A549 (cell line): Measurements from ENCODE around the gene KIAA0513. TPM values are rescaled to one million over a fixed set of nuclear protein-coding genes. Genes with fewer than 3 reads are reported as not detected.

Experiments used
- ATAC-seq, 2 experiments: fragments of 200-7000 bp in 1 of 2; fragments of >200 bp in 1 of 2; cut with Nextera tagmentation in 1 of 2; cut with Tn5 transposase in 1 of 2; 3 replicates each; pipeline versions ENCODE4 v1.8.0 to v1.9.1; 2018 to 2020; ENCODE audit warnings: mild to moderate bottlenecking in 1 of 2, moderate library complexity in 1 of 2
- CTCF ChIA-PET: fragments of 300-600 bp; sonication (Branson Sonifier 250); formaldehyde crosslinking; extraction: SDS; loops from one replicate; lab custom pipeline; 2021; ENCODE audit warnings: antibody characterized with exemption, inconsistent platforms; lab: Yijun Ruan, JAX
- POLR2A ChIA-PET: fragments of 350-600 bp; formaldehyde crosslinking; extraction: SDS; loops from one replicate; lab custom pipeline; 2021; ENCODE audit warnings: antibody characterized with exemption, inconsistent platforms; lab: Yijun Ruan, JAX
- DNase-seq, 2 experiments: peaks; one replicate each; pipeline versions ENCODE4 v3.0.0 to v3.0.0-alpha.2; 2011 to 2016; ENCODE audit warnings: low read depth in 1 of 2, low spot score in 1 of 2
- FAIRE-seq: peaks from 2 replicates; lab custom pipeline; 2011; peaks lifted over from hg19 to GRCh38; lab: Jason Lieb, UNC
- H3K27ac ChIP-seq, 2 experiments: fragments of >200 bp; sonication (Bioruptor Twin); formaldehyde crosslinking; 3 replicates each; pipeline ENCODE4 v1.5.1; 2016 to 2017
- H3K4me1 ChIP-seq: fragments of >200 bp; sonication (Bioruptor Twin); formaldehyde crosslinking; 3 replicates; pipeline ENCODE4 v1.6.1; 2016
- H3K4me2 ChIP-seq: fragments of >200 bp; sonication (Bioruptor Twin); formaldehyde crosslinking; 3 replicates; pipeline ENCODE4 v1.6.1; 2016
- H3K4me3 ChIP-seq: fragments of >200 bp; sonication (Bioruptor Twin); formaldehyde crosslinking; 3 replicates; pipeline ENCODE4 v1.5.1; 2016
- H3K9me3 ChIP-seq: fragments of >200 bp; sonication (Bioruptor Twin); formaldehyde crosslinking; 3 replicates; pipeline ENCODE4 v1.6.1; 2016
- EP300 ChIP-seq, 2 experiments: fragments of >200 bp; sonication (Bioruptor Twin); formaldehyde crosslinking; IDR thresholded peaks; 2 replicates in 1 of 2; 3 replicates in 1 of 2; pipeline ENCODE4 v1.6.1; 2016 to 2017
- FOSL2 ChIP-seq, 2 experiments: fragments of 450-650 bp in 1 of 2; fragments of >200 bp in 1 of 2; sonication (Bioruptor Twin) in 1 of 2; formaldehyde crosslinking; IDR thresholded peaks; 2 replicates each; pipeline versions ENCODE4 v1.5.0 to v1.6.1; 2016 to 2020; ENCODE audit warnings: mild to moderate bottlenecking in 1 of 2, moderate library complexity in 1 of 2
- HDAC2 ChIP-seq: fragments of 200-600 bp; sonication (generic); IDR thresholded peaks from 2 replicates; pipeline ENCODE4 v1.6.1; 2016
- MAFK ChIP-seq: fragments of 450-650 bp; IDR thresholded peaks from 2 replicates; pipeline ENCODE4 v1.6.1; 2014; ENCODE audit not compliant: partially characterized antibody
- RAD21 ChIP-seq, 2 experiments: fragments of >200 bp in 1 of 2; sonication (Bioruptor Twin) in 1 of 2; formaldehyde crosslinking in 1 of 2; IDR thresholded peaks in 1 of 2; conservative IDR thresholded peaks in 1 of 2; 2 replicates in 1 of 2; 3 replicates in 1 of 2; pipeline ENCODE4 v1.6.1; 2012 to 2018; ENCODE audit warnings: inconsistent platforms in 1 of 2
- SMC3 ChIP-seq: fragments of >200 bp; sonication (Bioruptor Twin); formaldehyde crosslinking; IDR thresholded peaks from 3 replicates; pipeline ENCODE4 v1.6.1; 2018; ENCODE audit warnings: inconsistent platforms
- ZSCAN20 ChIP-seq: fragments of 250-450 bp; sonication (Bioruptor Pico); IDR thresholded peaks from 2 replicates; pipeline ENCODE4 v1.8.0; 2022; ENCODE audit warnings: mild to moderate bottlenecking, moderate library complexity
- WGBS: methylation state at CpG from one replicate; pipeline ENCODE4 v1.1.6; 2017; ENCODE audit errors: missing lambda C conversion rate; 5-methylcytosine and 5-hydroxymethylcytosine counted together
- polyA plus RNA-seq, 4 experiments: library from polyadenylated mRNA; depleted of rRNA in 3 of 4; stranded (reverse); fragments of >200 nt; fragmentation: RNase III in 1 of 4; extraction: RNeasy Plus Mini Kit Qiagen cat#74134 plus additional on column Dnase treatment in 1 of 4; gene quantifications; 2 replicates in 3 of 4; 3 replicates in 1 of 4; pipeline ENCODE4 v1.2.3, GENCODE V29; 2011 to 2017
- TF ChIP-seq, protein P1 (sequence below): fragments of 250-450 bp; sonication (Bioruptor Pico); IDR thresholded peaks from 2 replicates; pipeline ENCODE4 v1.5.0; 2020; ENCODE audit warnings: low read depth, mild to moderate bottlenecking, moderate library complexity
- TF ChIP-seq, protein P2 (sequence below): fragments of 200-600 bp; sonication (generic); IDR thresholded peaks from 2 replicates; pipeline ENCODE4 v1.6.1; 2016; ENCODE audit warnings: antibody characterized with exemption, mild to moderate bottlenecking, moderate library complexity
- TF ChIP-seq, protein P3 (sequence below): fragments of >200 bp; sonication (Bioruptor Twin); formaldehyde crosslinking; IDR thresholded peaks from 3 replicates; pipeline ENCODE4 v1.6.1; 2016
- TF ChIP-seq, protein P4 (sequence below): fragments of >200 bp; sonication (Bioruptor Twin); formaldehyde crosslinking; IDR thresholded peaks from 3 replicates; pipeline ENCODE4 v1.5.1; 2016
- TF ChIP-seq, protein P5 (sequence below): fragments of 450-650 bp; IDR thresholded peaks from 2 replicates; pipeline ENCODE4 v1.6.1; 2014; ENCODE audit warnings: antibody characterized with exemption

KIAA0513 gene
- polyA plus RNA-seq, 2 of the 4 experiments (the other 2 are of a cell fraction), result 1.8 TPM

DNA sequence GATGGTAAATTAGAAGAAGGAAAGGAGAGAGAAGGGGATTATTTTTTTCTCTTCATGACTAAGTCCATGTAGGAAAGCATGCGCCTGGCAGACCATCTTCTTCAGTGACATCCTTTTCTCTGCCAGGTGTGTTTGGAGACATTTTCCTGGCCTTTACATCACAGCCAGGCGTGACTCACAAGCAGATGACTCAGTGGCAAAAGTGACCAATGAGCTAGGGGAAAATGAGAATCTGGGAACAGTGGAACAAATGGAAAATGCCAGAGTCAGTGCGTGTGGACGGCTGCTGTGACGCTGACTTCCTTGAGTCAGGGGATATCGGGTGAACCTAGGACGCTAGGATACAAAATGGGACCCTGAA, 9.4 kb downstream of the KIAA0513 start:
- TF ChIP-seq HDAC2 (no peak), FOSL2 (IDR thresholded peaks at IDR 0.05) (no peak), FOSL2 (CRISPR knock-in tag; IDR thresholded peaks at IDR 0.05) (peak; percentile 64)
- peak in 1 of 2 experiments; percentile 49 for DNase-seq
- WGBS, result 40% methylated on average over 7 of the region's 7 CpGs
- POLR2A ChIA-PET, result interaction anchor here (0.6 kb wide), 1 partner anchor 22 kb away, joined by 3 read pairs; no protein-coding TSS in a partner anchor
- CTCF ChIA-PET, result interaction anchor here (2.6 kb wide), 1 partner anchor 50 kb away, joined by 9 read pairs; no protein-coding TSS in a partner anchor
- Histone ChIP-seq H3K4me1 (peaks cover 11% of the 10 kb centered on the region; the same call in 2 of the 3 replicates), H3K4me3 (no peak overlapping the region), H3K4me2 (0 out of 3 replicates have a peak overlapping the region, but pooled peaks have one; percentile 13), H3K27ac (no peak overlapping the region), H3K9me3 (no peaks in the 10 kb centered on the region)
- FAIRE-seq, result no peak
- ATAC-seq, result peak; percentile 46 to 51; a peak in 4 of 6 replicates

DNA sequence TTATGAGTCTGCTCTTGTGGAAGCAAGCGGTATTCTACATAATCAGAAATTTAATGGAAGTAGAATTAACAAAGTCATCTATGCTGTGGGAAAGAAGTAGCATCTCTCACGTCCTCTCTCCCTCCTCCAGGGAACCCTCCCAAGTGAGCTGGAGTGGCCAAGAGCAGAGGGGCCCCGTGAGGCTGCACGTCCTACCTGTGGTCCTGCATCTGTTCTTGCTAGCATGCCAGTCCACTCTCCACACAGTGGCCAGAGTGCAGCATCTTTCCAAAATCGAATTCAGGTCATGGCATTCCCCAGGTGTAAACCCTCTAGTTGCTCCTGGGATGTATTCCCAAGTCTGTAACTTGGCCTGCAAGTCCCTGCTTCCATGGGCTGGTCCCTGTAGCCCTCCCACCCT, 10.1 kb downstream of the KIAA0513 start:
- Histone ChIP-seq H3K27ac (no peak overlapping the region), H3K9me3 (no peaks in the 10 kb centered on the region), H3K4me3 (no peak overlapping the region), H3K4me1 (peaks cover 11% of the 10 kb centered on the region; the same call in 2 of the 3 replicates), H3K4me2 (no peak overlapping the region)
- ATAC-seq (no peak), DNase-seq (no peak), FAIRE-seq (no peak)
- ChIA-PET POLR2A (no interaction called here), CTCF (interaction anchor here (2.6 kb wide), 1 partner anchor 49 kb away, joined by 9 read pairs; no protein-coding TSS in a partner anchor)
- WGBS, result 55% methylated on average over 5 of the region's 5 CpGs
- TF ChIP-seq, protein P1, sequence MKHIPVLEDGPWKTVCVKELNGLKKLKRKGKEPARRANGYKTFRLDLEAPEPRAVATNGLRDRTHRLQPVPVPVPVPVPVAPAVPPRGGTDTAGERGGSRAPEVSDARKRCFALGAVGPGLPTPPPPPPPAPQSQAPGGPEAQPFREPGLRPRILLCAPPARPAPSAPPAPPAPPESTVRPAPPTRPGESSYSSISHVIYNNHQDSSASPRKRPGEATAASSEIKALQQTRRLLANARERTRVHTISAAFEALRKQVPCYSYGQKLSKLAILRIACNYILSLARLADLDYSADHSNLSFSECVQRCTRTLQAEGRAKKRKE (CRISPR knock-in tag), result no peak
- TF ChIP-seq, protein P2, sequence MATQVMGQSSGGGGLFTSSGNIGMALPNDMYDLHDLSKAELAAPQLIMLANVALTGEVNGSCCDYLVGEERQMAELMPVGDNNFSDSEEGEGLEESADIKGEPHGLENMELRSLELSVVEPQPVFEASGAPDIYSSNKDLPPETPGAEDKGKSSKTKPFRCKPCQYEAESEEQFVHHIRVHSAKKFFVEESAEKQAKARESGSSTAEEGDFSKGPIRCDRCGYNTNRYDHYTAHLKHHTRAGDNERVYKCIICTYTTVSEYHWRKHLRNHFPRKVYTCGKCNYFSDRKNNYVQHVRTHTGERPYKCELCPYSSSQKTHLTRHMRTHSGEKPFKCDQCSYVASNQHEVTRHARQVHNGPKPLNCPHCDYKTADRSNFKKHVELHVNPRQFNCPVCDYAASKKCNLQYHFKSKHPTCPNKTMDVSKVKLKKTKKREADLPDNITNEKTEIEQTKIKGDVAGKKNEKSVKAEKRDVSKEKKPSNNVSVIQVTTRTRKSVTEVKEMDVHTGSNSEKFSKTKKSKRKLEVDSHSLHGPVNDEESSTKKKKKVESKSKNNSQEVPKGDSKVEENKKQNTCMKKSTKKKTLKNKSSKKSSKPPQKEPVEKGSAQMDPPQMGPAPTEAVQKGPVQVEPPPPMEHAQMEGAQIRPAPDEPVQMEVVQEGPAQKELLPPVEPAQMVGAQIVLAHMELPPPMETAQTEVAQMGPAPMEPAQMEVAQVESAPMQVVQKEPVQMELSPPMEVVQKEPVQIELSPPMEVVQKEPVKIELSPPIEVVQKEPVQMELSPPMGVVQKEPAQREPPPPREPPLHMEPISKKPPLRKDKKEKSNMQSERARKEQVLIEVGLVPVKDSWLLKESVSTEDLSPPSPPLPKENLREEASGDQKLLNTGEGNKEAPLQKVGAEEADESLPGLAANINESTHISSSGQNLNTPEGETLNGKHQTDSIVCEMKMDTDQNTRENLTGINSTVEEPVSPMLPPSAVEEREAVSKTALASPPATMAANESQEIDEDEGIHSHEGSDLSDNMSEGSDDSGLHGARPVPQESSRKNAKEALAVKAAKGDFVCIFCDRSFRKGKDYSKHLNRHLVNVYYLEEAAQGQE, result no peak
- TF ChIP-seq, protein P3, sequence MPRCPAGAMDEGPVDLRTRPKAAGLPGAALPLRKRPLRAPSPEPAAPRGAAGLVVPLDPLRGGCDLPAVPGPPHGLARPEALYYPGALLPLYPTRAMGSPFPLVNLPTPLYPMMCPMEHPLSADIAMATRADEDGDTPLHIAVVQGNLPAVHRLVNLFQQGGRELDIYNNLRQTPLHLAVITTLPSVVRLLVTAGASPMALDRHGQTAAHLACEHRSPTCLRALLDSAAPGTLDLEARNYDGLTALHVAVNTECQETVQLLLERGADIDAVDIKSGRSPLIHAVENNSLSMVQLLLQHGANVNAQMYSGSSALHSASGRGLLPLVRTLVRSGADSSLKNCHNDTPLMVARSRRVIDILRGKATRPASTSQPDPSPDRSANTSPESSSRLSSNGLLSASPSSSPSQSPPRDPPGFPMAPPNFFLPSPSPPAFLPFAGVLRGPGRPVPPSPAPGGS, result no peak
- no peak for TF ChIP-seq EP300 (IDR thresholded peaks at IDR 0.05)

DNA sequence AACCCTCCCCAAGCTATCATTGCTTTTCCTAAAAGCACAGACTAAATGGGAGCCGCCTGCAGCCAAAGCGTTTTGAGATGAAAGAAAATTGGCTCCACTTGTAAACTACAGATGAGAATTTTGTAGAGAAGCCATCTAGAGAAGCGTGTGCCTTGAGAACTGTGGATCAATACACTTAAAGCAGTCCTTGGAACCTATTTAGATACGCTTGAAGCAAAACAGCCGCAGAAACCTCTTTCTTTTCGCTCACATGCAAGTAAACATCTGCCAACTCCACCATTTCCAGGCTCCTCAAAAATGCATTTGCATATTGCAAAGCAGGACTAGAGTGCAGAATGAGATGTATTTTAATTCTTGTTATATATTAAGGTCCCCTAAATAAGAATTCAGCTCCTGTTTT, 13.1 kb downstream of the KIAA0513 start:
- TF ChIP-seq RAD21 (conservative IDR thresholded peaks at IDR 0.05 in 1 of 2, IDR thresholded peaks at IDR 0.05 in 1 of 2) (no peak), SMC3 (no peak), ZSCAN20 (no peak), MAFK (no peak)
- TF ChIP-seq, protein P4, sequence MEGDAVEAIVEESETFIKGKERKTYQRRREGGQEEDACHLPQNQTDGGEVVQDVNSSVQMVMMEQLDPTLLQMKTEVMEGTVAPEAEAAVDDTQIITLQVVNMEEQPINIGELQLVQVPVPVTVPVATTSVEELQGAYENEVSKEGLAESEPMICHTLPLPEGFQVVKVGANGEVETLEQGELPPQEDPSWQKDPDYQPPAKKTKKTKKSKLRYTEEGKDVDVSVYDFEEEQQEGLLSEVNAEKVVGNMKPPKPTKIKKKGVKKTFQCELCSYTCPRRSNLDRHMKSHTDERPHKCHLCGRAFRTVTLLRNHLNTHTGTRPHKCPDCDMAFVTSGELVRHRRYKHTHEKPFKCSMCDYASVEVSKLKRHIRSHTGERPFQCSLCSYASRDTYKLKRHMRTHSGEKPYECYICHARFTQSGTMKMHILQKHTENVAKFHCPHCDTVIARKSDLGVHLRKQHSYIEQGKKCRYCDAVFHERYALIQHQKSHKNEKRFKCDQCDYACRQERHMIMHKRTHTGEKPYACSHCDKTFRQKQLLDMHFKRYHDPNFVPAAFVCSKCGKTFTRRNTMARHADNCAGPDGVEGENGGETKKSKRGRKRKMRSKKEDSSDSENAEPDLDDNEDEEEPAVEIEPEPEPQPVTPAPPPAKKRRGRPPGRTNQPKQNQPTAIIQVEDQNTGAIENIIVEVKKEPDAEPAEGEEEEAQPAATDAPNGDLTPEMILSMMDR, result no peak
- TF ChIP-seq, protein P5, sequence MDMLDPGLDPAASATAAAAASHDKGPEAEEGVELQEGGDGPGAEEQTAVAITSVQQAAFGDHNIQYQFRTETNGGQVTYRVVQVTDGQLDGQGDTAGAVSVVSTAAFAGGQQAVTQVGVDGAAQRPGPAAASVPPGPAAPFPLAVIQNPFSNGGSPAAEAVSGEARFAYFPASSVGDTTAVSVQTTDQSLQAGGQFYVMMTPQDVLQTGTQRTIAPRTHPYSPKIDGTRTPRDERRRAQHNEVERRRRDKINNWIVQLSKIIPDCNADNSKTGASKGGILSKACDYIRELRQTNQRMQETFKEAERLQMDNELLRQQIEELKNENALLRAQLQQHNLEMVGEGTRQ, result no peak
- POLR2A ChIA-PET, result no interaction called here
- DNase-seq (no peak), ATAC-seq (no peak), FAIRE-seq (no peak)
- H3K4me3 ChIP-seq, result no peak overlapping the region
- no peaks in the 10 kb centered on the region for H3K9me3 ChIP-seq
- CTCF ChIA-PET, result no interaction called here
- no peak overlapping the region for H3K27ac ChIP-seq
- H3K4me1 ChIP-seq, result peaks cover 11% of the 10 kb centered on the region; the same call in 2 of the 3 replicates
- 77% methylated on average over 6 of the region's 6 CpGs for WGBS
- no peak overlapping the region for H3K4me2 ChIP-seq
